ENCODE measurements around the gene ATG9A. TPM values are rescaled to one million over a fixed set of nuclear protein-coding genes. Genes with fewer than 3 reads are reported as not detected.

Gene ATG9A
- total and polyA plus RNA-seq, 9 of the 15 experiments (the other 6 are each of a cell fraction or from before 2014, with no cell fraction given): 0.25 to 65.6 (median 23.4) TPM

- 0 out of 2 replicates have a peak, but pooled peaks have one; percentile 13 for TF ChIP-seq PKNOX1 (IDR thresholded peaks at IDR 0.05)
- peak; percentile 36; the same call in 1 of the 2 replicates for TF ChIP-seq TFAP4 (CRISPR knock-in tag; IDR thresholded peaks at IDR 0.05; ENCODE audit: borderline replicate concordance)
- peak in 2 of 3 experiments; percentile 37 to 41 for TF ChIP-seq YY1 (IDR thresholded peaks at IDR 0.05; ENCODE audit: borderline replicate concordance in 1 of 3, control insufficient read depth in 1 of 3, extremely low read depth in 1 of 3, insufficient read depth in 3 of 3, insufficient read length in 1 of 3, insufficient replicate concordance in 2 of 3, low read depth in 1 of 3, low read length in 2 of 3)
- peak; percentile 49 for TF ChIP-seq CCNT2 (IDR thresholded peaks at IDR 0.05; ENCODE audit: borderline replicate concordance, extremely low read depth, insufficient read length, low read depth, low read length)
- TF ChIP-seq MAZ (CRISPR knock-in tag; conservative IDR thresholded peaks at IDR 0.05 in 1 of 2, IDR thresholded peaks at IDR 0.05 in 1 of 2): peak; percentile 68 to 79
- TF ChIP-seq NRF1 (conservative IDR thresholded peaks at IDR 0.05 in 1 of 2, IDR thresholded peaks at IDR 0.05 in 1 of 2): peak; percentile 89 to 90
- peak; percentile 43 for TF ChIP-seq MGA (IDR thresholded peaks at IDR 0.05)
- TF ChIP-seq EP400 (IDR thresholded peaks at IDR 0.05): peak; percentile 59
- TF ChIP-seq VEZF1 (CRISPR knock-in tag; IDR thresholded peaks at IDR 0.05): peak; percentile 97
These were observed 22.9 kb downstream of the ATG9A start, which contains the start of gene ZFAND2B (continued) for GRCh38 chr2:219206328-219207133.
